Spleen (tissue), 7 donors: Measurements from ENCODE around the gene PHYH.

Experiments used
- CTCF ChIP-seq, 11 experiments: fragments of 200-600 bp in 7 of 11; fragments of 450-650 bp in 4 of 11; sonication (generic) in 4 of 11; IDR thresholded peaks in 8 of 11; conservative IDR thresholded peaks in 3 of 11; 1 replicate in 7 of 11; 2 replicates in 4 of 11; pipeline versions ENCODE4 v1.4.0 to v1.8.0; 2016 to 2021; ENCODE audit warnings: antibody characterized with exemption in 11 of 11, inconsistent platforms in 4 of 11, mild to moderate bottlenecking in 1 of 11
- POLR2AphosphoS5 ChIP-seq, 3 donors: sonication (generic); formaldehyde crosslinking; IDR thresholded peaks; one replicate each; pipeline ENCODE4 v1.5.1; 2017; ENCODE audit warnings: antibody characterized with exemption in 3 of 3
- donor health status: DM: no; HTN: no; CAD: no; lungs with moderate emphysema.
- donor health status: DM: no; HTN: no; CAD: no.
- donor health status: DM: no; HTN: no; CAD: no.

- TF ChIP-seq CTCF (IDR thresholded peaks at IDR 0.05 in 8 of 11, conservative IDR thresholded peaks at IDR 0.05 in 3 of 11) (no peak), POLR2AphosphoS5 (IDR thresholded peaks at IDR 0.05) (no peak)
Measured at GRCh38 chr10:13319166-13319565, 19.3 kb upstream of the PHYH start.
